ENCODE data around the gene OLA1.

The OLA1 gene

DNA sequence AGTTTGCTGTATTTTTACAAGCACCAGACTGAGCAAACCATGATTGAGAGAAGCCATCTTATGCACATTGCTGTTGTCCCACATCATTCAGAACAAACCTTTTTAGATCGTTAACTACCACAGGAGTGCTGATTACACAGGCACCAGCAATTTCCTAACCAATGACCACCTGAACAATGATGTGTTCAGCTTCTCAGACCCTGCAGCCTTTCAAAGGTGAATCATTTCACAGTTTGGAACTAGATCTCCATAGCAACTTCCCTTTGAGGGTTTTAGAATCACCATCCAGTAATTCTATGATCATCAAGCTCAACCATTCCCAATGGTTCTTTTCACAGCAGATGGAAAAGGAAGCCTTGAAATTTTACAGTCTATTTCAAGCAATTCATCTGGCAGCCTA is 71.4 kb downstream of the OLA1 start:
- DNase-seq: peak; percentile 19

- DNase-seq: no peak
Measured at GRCh38 chr2:174174741-174175140, 73.6 kb downstream of the OLA1 start.

GRCh38 chr2:174172802-174173355 is 75.5 kb downstream of the OLA1 start:
- DNase-seq: no peak

- no peak for DNase-seq
Measured at GRCh38 chr2:174171686-174172445, 76.5 kb downstream of the OLA1 start.

DNA sequence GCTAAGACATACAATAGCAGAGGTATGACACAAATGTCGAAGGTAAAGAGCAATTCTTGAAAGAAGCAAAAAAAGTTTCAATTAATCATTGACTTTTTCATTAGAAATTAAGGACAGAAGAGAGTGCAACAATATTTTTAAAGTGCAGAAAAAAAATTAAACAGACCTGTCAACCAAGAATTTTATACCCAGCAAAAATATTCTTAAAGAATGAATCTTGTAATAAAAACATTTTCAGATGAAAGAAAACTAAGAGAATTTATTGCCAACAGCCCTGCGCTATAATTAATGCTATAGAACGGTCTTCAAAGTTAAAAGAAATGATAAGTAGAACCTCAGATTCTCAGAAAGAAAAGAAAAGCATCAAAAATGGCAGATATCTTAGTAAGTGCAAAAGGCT is 79.0 kb downstream of the OLA1 start:
- DNase-seq: no peak

GRCh38 chr2:174166261-174166660 is 82.1 kb downstream of the OLA1 start:
- no peak for DNase-seq

DNA sequence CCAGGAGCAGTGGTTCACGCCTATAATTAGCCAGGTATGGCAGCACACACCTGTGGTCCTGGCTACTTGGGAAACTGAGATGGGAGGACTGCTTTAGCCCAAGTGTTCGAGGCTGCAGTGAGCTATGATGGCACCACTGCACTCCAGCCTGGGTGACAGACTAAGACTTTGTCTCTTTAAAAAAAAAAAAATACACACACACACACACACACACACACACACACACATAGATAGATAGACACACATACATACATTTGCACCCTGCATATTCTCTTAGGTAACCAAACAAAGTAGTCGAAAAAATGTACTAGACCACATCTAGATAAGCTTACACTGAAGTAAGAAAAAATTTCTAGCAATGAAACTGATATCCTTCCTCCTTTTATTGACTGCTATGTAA is 86.8 kb downstream of the OLA1 start:
- DNase-seq: no peak

GRCh38 chr2:174158003-174158402 is 90.3 kb downstream of the OLA1 start:
- DNase-seq: peak; percentile 21

DNA sequence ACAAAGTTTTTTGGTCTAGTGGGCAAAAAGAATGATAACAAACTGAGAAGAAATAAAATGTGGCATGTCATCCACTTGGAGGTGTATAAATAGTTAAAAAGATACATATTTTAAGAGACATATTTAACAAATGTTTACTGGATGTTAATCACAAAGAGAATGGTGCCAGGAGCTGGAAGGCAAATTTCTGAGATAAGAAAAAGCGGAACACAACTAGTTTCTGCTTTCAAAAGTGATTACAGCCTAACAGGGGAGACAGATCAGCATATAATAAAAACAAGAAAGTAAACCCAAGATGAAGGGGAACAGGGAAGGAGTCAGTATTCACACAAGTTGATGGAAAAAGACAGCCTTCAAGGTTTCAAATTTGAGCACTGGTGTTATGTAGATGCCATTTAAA is 91.3 kb downstream of the OLA1 start:
- no peak for DNase-seq

GRCh38 chr2:174153757-174154680 is 94.3 kb downstream of the OLA1 start:
- no peak for DNase-seq

DNA sequence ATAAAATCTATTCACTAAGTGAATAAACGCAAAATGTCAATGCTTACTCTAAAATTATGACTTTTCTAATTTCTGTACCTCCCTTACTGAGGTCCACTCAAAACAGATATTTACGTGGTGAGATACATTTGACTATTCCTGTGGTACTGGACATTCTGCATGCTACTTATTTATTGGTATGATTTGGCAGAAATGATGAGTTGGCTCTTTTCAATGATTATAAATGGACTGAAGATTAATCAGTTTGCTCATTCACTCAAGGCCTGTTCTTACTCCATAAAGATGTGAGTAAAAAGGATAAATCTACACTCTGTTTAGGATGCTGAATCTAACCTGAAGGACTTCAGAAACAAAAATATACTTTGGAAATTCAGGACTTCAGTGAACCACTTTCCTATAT is 98.8 kb downstream of the OLA1 start:
- DNase-seq: no peak

DNA sequence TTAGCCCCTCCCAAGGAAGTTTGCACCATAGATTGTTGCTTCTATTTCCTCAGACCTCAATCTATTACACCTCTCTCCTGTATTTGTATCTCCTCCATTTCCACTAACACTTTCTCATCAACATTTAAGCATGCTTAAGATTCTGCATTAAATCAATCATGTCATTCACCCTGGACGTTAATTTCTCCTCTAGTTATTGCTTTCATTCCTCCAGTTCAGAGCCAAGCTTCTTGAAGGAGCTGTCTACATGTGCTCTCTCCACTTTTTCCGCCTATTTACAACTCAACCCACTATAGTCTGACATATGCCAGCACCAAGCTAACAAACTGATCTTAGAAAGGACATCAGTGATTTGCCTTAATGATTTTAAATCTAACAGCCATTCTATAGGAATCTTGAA is 99.5 kb downstream of the OLA1 start:
- DNase-seq: no peak

DNA sequence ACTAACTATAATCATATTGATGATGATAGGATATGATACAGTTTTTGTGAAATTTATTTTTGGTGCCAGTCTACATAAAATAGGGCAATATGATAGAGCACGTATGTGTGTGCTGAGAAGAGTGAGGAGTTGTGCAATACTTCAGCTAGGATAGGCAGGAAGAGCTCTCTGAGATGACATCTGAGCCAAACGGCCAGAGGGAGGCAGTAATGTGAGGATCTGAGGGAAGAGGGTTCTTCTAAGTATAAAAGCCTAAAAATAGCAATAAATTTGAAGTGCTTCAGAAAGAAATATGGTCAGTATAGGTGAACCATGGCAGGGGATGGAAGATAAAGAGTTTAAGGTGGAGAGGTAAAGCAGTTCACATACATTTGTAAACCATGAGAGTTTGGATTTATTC is 102.5 kb downstream of the OLA1 start:
- no peak for DNase-seq

- no peak for DNase-seq
Measured at GRCh38 chr2:174142290-174142689, 106.0 kb downstream of the OLA1 start.

DNA sequence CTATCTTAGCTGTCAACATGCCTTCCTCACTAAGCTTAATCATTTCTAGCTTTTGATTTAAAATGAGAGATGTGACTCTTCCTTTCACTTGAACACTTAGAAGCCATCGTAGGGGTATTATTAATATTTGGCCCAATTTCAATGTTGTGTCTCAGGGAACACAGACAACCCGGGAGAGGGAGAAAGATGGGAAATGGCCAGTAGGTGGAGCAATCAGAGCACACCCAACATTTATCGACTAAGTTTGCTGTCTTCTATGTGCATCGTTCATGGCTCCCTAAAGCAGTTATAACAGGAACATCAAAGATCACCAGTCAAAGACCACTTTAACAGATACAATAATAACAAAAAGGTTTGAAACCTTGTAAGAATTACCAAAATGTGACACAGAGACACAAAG is 110.2 kb downstream of the OLA1 start:
- DNase-seq: no peak

- DNase-seq: no peak
Measured at GRCh38 chr2:174135981-174136380, 112.4 kb downstream of the OLA1 start.

GRCh38 chr2:174125090-174125489 is 123.2 kb downstream of the OLA1 start:
- DNase-seq: peak; percentile 24

DNA sequence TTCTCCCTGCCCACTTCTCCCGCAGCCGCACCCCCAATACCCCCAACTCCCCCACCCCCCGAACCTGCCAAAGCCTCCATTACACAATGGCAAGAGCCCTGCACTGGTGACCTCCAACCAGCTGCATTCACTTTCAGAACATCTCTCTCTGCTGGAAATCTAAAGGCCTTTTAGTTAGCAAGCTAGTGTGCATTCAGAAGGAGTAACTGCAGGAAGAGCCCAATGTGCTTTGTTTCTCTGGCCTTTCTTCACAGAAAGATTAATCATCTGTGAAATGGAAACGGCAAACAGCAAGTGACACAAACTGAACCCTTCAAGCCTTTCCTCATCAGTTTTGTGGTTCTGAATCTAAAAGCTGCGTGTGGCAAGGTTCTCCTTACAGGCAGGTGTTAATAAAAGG is 124.2 kb downstream of the OLA1 start:
- DNase-seq: peak; percentile 63

DNA sequence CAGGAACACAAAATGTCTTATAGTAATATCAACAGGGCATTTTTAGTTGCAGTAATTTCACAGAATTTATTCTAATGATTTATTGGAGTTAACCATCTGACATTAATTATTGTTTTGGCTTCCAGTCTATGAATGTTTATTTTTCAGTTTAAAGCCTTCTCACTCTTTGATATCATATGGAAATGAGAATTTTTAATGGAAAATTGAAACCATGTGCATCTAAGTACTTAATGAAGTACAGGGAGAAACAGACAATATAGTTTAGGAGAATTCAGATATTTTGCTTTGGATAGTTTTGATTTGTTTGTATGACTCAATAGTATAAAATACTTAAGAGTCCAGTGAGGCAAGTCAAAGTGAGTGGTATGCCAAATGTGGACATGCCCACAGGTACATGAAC is 126.1 kb downstream of the OLA1 start:
- no peak for DNase-seq

DNA sequence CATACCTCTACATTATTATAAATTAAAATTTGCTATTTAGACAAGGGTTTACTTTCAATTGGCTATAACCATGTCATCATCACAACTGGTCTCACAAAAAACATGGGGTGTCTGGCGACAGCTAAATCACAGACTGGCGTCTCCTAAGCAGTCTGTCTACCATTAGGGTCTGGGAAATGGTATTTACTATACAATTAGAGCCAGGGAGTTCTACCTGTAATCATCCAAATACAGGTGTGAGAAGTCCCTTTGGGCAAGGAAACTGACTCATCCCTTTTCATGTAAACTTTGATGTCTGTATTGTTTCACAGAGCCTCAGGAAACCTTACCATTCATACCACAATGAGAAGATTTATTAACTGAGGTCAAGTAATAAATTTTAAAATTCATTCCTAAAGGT is 126.7 kb downstream of the OLA1 start:
- DNase-seq: no peak

DNA sequence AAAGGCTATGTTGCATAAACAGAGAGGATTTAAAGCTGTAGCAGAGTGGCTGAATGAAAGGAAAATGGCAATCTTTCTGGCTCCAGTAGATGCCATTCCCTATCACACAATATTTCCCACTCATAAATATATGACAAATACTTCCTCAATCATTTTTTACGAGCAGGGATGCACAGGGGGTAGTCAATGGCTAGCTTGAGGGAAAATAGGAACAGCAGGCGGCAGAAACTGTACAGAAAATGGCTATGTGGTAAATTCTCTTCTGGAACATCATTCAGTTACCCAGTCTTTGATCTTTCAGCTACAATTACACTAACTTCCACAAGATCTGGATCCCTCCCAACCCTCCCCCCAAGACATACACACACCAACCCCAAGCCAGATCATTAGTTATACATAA is 127.2 kb downstream of the OLA1 start:
- no peak for DNase-seq

DNA sequence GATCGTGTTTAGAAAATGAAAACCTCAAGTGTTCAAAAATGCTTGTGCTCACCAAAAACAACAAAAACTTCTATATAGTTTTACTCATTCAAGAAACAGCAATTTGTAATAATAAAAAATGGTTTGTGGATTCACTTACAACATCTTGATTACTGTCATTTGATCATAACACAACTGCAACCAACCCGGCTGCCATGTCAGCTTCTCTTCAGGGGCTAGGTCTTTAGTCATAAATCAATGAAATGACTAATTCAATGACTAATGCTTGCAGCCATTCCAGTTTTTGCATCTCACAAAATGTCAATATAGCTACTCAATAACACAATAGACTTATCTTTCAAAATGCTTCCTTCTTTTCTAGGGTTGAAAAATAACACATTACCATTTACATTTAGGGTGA is 128.0 kb downstream of the OLA1 start:
- DNase-seq: no peak

- no peak for DNase-seq
Measured at GRCh38 chr2:174117951-174118930, 130.1 kb downstream of the OLA1 start.

All from retina (tissue), 1 donor.